ENCODE results near the gene NGF.

GRCh38 chr1:115322631-115323030 is 15.4 kb downstream of the NGF start:
- TF ChIP-seq RAD51 (IDR thresholded peaks at IDR 0.05; ENCODE audit: borderline replicate concordance, low read depth): no peak
- TF ChIP-seq FOS (IDR thresholded peaks at IDR 0.05; ENCODE audit: extremely low read depth, insufficient read length): no peak
